Epithelial cell of esophagus (primary cell): ENCODE results near the gene PTPRO.

Source experiments
- DNase-seq: peaks from one replicate; pipeline ENCODE4 v3.0.0; 2010; ENCODE audit warnings: low read depth
- H3K4me3 ChIP-seq: 2 replicates; pipeline ENCODE4 v1.5.1; 2011; ENCODE audit warnings: mild to moderate bottlenecking, low read length, control low read depth
- TF ChIP-seq, protein P1 (sequence below): IDR thresholded peaks from 2 replicates; pipeline ENCODE4 v1.5.1; 2011; ENCODE audit warnings: low read depth, mild to moderate bottlenecking, low read length, control low read depth, inconsistent platforms; ENCODE audit not compliant: insufficient read depth; ENCODE audit errors: missing control alignments

Gene PTPRO

DNA sequence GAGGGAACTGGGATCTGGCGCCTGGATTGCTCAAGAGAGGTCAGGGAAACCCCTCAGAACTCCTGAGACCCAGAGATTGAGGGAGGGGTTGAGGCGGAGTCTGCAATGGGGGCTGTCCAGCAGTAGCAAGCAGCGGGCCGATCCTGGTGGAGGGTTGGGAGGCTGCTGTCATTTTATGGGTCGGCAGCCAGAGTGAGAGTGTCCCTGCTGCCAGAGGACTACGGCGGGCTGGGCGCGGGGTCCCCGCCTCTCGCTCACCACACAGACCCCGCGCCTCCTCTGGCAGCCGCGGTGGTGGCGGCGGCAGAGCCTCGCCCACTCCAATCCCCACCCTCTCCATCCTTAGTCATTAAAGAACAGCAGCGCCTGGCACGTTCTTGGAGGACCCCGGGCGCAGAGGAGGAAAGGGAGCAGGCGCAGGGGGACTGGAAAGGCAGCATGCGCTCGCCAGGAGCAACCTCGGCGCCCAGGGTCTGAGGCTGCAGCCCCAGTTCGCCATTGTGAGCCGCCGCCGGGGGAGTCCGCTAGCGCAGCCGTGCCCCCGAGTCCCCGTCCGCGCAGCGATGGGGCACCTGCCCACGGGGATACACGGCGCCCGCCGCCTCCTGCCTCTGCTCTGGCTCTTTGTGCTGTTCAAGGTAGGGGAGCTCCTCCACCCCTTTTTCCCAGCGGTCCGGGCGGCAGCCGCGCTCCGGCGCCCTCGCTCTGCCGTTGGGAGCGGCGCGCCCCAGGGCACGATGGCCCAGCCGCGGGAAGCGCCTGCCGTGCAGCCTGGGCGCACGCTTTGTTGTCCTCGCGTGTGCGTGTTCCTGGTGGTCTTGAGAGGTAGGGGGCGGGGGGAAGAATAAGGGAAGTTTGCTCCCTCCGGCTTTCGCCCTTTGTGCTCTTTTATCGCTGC is at the start of gene PTPRO:
Gene PTPRO (plus strand): TSS at position 345 of the 898 bp plus-strand sequence.
- H3K4me3 ChIP-seq = peak within 1 kb of the TSS; percentile 14
- TF ChIP-seq, protein P1, sequence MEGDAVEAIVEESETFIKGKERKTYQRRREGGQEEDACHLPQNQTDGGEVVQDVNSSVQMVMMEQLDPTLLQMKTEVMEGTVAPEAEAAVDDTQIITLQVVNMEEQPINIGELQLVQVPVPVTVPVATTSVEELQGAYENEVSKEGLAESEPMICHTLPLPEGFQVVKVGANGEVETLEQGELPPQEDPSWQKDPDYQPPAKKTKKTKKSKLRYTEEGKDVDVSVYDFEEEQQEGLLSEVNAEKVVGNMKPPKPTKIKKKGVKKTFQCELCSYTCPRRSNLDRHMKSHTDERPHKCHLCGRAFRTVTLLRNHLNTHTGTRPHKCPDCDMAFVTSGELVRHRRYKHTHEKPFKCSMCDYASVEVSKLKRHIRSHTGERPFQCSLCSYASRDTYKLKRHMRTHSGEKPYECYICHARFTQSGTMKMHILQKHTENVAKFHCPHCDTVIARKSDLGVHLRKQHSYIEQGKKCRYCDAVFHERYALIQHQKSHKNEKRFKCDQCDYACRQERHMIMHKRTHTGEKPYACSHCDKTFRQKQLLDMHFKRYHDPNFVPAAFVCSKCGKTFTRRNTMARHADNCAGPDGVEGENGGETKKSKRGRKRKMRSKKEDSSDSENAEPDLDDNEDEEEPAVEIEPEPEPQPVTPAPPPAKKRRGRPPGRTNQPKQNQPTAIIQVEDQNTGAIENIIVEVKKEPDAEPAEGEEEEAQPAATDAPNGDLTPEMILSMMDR = no peak
- DNase-seq = peak; percentile 27

DNA sequence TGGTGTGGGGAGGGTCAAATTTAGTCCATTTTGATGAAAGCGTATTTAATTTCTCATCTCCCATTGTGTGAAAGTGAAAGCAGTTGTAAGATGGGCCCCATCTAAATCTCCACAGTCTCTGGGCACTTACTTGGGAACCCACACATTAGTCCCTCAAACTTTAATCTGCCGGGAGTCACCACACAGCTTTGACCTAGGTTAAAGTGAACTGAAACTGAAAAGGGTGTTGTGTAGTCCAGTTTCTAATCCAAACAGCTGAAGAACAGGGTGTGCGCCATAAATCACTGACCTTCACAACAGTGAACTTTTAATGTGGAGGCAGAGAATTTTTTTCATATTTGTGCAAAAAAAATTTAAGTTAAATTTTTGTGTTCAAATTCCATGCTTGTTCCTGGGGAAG is 48.4 kb upstream of the PTPRO start:
- no peak overlapping the region for H3K4me3 ChIP-seq
- no peak for DNase-seq
- TF ChIP-seq, protein P1 = no peak

DNA sequence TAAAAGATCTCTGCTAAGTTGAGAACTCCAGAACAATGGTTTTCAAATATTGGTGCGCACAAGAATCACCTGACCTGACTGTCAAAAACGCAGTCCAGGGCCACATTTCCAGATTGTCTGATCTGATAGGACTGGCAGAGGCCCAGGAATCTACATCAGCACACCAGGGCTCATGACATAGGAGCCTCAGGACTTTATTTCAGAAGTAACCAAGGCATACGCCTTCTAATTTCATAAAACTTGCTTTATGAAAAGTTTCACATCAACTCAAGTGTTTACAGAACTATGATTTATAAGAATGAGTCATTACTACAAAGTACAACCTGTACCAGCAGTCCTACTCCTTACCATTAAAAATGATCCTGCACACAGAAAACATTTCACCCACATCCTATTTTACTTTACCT is 47.7 kb upstream of the PTPRO start:
- peak; percentile 80 for DNase-seq

DNA sequence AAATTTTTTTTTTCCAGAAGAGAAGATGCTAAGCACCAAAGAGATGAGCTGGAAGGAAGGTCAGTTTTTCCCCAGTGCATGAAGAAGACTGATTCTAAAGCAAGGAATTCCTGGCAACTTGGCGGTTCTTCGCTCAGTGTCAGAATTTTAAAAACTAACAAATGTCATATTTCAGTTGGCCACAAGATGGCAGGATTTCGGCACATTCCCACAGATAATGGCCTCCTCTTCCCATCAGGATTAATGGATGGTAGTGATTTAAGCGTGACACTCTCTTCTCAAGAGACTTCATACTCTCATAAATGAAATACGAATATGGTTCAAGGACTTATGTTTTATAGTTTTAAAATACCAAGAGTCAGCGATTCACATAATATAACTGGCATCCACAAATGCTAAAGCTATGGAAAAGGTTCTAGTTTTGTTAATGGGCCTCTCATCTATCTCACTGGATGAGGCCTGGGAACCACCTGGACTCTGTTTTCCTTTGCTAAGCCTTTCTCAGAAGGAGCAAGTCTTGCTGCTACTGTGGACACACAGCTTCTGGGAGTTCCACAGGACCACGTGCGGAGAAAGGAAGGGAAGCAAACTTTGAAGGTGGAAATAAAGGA is 46.1 kb upstream of the PTPRO start:
- H3K4me3 ChIP-seq = no peak overlapping the region
- DNase-seq = peak; percentile 59

More for the DNA sequence above, 47.7 kb upstream of the PTPRO start:
- TF ChIP-seq, protein P1 = no peak
- H3K4me3 ChIP-seq = no peak overlapping the region

DNA sequence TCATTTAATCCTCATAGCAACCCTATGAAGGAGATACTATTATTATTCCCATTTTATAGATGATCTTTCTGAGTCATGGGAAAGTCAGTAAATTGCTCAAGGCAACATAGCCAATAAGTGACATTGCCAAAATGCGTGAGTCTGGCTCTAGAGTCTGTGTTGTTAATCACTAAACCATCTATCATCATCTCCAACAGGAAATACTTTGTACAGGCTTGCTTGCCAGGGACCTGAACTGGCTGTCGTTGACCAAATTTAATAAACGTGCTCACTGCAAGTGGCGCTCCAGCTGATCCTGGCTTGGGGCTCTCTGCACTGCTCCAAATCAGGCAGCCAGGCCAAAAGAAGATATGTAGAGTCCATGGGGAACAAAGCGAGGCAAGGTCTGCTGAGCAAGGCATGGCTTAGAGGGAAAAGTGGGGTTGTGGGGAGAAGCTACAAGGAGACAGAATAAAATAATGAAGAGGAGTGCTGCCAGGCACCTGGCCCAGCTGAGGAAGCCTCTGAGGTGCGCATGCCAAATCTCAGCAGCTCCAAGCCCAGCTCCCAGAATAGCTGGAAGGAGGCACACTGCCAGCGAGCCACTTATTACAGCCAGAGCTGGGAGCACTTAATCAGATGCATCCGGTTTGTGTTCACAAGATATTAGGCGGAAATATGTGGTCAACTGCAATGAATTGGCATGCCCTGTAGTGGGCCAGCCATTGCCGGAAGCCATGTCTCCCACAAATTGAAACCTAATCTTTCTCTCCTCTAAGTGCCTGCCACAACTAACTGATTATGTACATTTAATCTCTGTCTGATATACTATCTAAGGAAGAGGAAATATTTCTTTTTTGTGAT is 43.3 kb upstream of the PTPRO start:
- TF ChIP-seq, protein P1 = peak; percentile 19
- peak; percentile 92 for DNase-seq
- H3K4me3 ChIP-seq = no peak overlapping the region

More for the DNA sequence above, 46.1 kb upstream of the PTPRO start:
- TF ChIP-seq, protein P1 = peak; percentile 64

DNA sequence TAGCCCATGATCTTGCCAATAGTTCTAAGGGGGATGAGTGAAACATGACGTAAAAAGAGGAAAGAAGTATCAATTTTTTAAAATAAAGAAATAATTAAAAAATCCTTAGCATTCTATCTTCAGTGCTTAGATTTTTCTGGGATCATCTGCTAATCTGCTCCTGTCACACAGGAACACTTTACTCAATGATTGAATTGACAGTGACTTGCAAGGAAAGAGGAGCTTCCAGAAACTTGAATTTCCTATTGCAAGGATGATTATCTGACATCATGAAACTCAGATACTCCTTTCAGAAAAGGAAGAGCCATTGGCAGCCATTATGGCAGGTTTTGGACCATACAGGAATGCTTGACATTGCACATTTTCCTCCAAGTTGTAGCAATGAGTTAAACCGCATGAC is 41.4 kb upstream of the PTPRO start:
- H3K4me3 ChIP-seq = no peak overlapping the region

More for the DNA sequence above, 41.4 kb upstream of the PTPRO start:
- DNase-seq = no peak
- TF ChIP-seq, protein P1 = no peak
